Breast epithelium (tissue), 4 donors: ENCODE data around the gene DTX3L. TPM values are rescaled to one million over a fixed set of nuclear protein-coding genes. Genes with fewer than 3 reads are reported as not detected.

Experiments used
- DNase-seq, 2 donors: peaks; one replicate each; pipeline ENCODE4 v3.0.0-alpha.2; 2019; ENCODE audit warnings: low spot score in 2 of 2
- H3K27ac ChIP-seq, 2 donors: fragments of 200-600 bp; sonication (generic) in 1 of 2; one replicate each; pipeline ENCODE4 v1.5.1; 2016 to 2019; ENCODE audit warnings: mild to moderate bottlenecking in 1 of 2
- H3K27me3 ChIP-seq, 2 donors: fragments of 200-600 bp; sonication (generic) in 1 of 2; one replicate each; pipeline versions ENCODE4 v1.5.1 to v1.6.0; 2017 to 2019; ENCODE audit warnings: control low read depth in 1 of 2, mild to moderate bottlenecking in 1 of 2
- H3K36me3 ChIP-seq: fragments of 200-600 bp; one replicate; pipeline ENCODE4 v1.5.1; 2019
- H3K4me1 ChIP-seq, 2 donors: fragments of 200-600 bp; sonication (generic); one replicate each; pipeline ENCODE4 v1.5.1; 2016 to 2019; ENCODE audit warnings: control low read depth in 1 of 2
- H3K4me3 ChIP-seq, 3 donors: fragments of 200-600 bp; sonication (generic); 1 replicate in 2 of 3; 2 replicates in 1 of 3; pipeline ENCODE4 v1.5.1; 2016 to 2019; ENCODE audit warnings: mild to moderate bottlenecking in 3 of 3, moderate library complexity in 2 of 3
- H3K9me3 ChIP-seq, 2 donors: fragments of 200-600 bp; sonication (generic) in 1 of 2; one replicate each; pipeline ENCODE4 v1.5.1; 2016 to 2019; ENCODE audit warnings: control low read depth in 1 of 2
- POLR2A ChIP-seq: fragments of 450-650 bp; IDR thresholded peaks from one replicate; pipeline ENCODE4 v1.6.1; 2016; ENCODE audit warnings: antibody characterized with exemption, mild to moderate bottlenecking, moderate library complexity
- POLR2AphosphoS5 ChIP-seq, 3 donors: sonication (generic); formaldehyde crosslinking; IDR thresholded peaks; one replicate each; pipeline ENCODE4 v1.6.1; 2017; ENCODE audit warnings: antibody characterized with exemption in 3 of 3
- intact Hi-C: fragments of 100-400 bp; cut with DNase I; formaldehyde crosslinking; loops from one replicate; pipeline ENCODE4 v1.15.1; 2023; ENCODE audit warnings: low total_unique reads
- total RNA-seq, 3 donors: library from RNA; depleted of rRNA; stranded (reverse); fragments of >200 nt; gene quantifications; one replicate each; pipeline ENCODE4 v1.1.0, GENCODE V29; 2016
- TF ChIP-seq, protein P1 (sequence below), 3 donors: fragments of 450-650 bp; IDR thresholded peaks; one replicate each; pipeline ENCODE4 v1.5.1; 2016 to 2017; ENCODE audit warnings: antibody characterized with exemption in 3 of 3, mild to moderate bottlenecking in 3 of 3, moderate library complexity in 3 of 3

The DTX3L gene
- total RNA-seq, 3 donors from 2014 or later: 19.0 to 30.1 (median 29.2) TPM

DNA sequence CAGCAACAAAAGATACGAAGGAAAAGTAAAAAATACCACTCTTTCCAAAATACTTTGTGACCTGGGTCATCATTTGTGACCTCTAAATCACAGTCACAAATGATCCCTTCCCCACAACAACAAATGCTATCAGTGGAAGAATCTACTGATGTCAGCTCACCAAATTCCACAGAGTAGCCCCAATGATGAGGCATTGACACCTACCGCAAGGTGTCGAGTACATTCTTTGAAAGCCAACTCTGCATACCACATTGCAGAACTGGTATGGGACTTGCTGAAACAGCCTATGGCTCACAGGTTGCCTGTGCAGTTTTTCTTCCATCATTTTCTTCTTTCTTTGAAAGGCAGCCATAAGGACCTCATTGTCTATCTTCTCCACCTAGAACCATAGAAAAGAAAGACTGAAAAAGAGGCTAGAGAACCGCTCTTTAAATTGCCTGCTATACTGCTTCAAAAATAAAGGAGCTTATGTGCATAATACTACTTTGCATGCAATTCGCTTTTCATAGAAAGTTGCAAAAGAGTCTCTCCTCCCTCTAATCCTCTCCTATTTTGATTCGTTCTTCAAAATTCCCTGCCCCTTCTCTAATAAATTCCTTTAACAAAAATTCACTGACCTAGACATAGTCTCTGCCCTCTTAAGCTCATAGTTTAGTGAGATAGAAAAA is 28.0 kb upstream of the DTX3L start:
- intact Hi-C loops: loop anchor here (10.0 kb wide), 1 partner anchor 871 kb away; the partner anchor contains the start of gene HCLS1
- H3K9me3 ChIP-seq: no peaks in the 10 kb centered on the region
- peaks cover 0 to 4% of the 10 kb centered on the region in 2 donors for H3K4me1 ChIP-seq
- TF ChIP-seq, protein P1, sequence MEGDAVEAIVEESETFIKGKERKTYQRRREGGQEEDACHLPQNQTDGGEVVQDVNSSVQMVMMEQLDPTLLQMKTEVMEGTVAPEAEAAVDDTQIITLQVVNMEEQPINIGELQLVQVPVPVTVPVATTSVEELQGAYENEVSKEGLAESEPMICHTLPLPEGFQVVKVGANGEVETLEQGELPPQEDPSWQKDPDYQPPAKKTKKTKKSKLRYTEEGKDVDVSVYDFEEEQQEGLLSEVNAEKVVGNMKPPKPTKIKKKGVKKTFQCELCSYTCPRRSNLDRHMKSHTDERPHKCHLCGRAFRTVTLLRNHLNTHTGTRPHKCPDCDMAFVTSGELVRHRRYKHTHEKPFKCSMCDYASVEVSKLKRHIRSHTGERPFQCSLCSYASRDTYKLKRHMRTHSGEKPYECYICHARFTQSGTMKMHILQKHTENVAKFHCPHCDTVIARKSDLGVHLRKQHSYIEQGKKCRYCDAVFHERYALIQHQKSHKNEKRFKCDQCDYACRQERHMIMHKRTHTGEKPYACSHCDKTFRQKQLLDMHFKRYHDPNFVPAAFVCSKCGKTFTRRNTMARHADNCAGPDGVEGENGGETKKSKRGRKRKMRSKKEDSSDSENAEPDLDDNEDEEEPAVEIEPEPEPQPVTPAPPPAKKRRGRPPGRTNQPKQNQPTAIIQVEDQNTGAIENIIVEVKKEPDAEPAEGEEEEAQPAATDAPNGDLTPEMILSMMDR (IDR thresholded peaks at IDR 0.05): no peak
- TF ChIP-seq POLR2AphosphoS5 (IDR thresholded peaks at IDR 0.05) (no peak), POLR2A (no peak)
- no peak for DNase-seq
- no peaks in the 10 kb centered on the region for H3K27me3 ChIP-seq
- H3K36me3 ChIP-seq: peaks cover 3% of the 10 kb centered on the region
- no peak overlapping the region for H3K4me3 ChIP-seq
- no peak overlapping the region for H3K27ac ChIP-seq

DNA sequence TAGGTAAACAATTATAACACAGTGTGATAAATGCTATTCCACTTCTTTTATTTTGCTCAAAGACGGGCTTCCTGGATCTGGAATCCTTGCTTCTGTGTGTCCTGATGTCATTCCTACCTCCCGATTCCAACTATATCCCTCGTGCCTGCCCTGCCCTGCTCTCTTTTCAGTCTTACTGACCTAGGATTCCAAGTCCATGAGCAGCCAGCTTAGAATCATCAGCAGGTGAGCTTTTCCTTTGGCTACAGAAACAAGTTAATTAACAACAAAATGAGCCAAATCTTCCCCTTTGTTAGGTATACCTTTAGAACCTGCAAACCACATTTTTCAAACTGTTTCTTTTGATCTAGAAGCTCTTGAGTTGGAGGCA is 27.5 kb upstream of the DTX3L start:
- H3K9me3 ChIP-seq: no peaks in the 10 kb centered on the region

DNA sequence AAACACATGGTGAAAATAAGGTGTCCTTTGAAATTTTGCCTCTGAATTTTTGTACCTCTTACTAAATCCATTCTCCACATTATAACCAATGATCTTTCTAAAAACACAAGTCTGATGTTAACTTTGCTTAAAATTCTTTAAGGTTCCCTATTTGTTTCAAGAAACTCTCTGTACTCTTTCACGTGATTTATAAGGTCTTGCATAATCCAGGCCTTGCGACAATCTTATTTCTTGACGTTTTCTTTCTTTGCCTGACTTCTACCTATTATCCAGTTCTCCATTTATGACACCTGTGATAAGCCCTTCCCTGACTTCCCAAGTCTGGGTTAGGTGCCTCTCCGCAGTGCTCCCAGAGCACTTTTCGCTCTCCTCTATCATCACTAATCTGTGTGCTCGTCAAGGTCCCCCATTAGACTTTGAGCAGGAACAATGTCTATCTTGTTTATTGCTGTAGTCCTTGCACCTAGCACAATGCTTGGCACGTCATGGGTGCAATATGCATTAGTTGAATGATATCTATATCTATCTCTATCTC is 25.1 kb upstream of the DTX3L start:
- Histone ChIP-seq H3K36me3 (no peaks in the 10 kb centered on the region), H3K27ac (no peak overlapping the region), H3K27me3 (no peaks in the 10 kb centered on the region), H3K9me3 (no peaks in the 10 kb centered on the region), H3K4me1 (no peaks in the 10 kb centered on the region), H3K4me3 (no peak overlapping the region)
- no peak for TF ChIP-seq POLR2A
- TF ChIP-seq POLR2AphosphoS5 (IDR thresholded peaks at IDR 0.05): no peak
- TF ChIP-seq, protein P1 (IDR thresholded peaks at IDR 0.05): no peak
- intact Hi-C loops: loop anchor here (10.0 kb wide), 1 partner anchor 874 kb away; the partner anchor contains the start of gene HCLS1
- DNase-seq: no peak

More for the DNA sequence above, 27.5 kb upstream of the DTX3L start:
- Histone ChIP-seq H3K27me3 (no peaks in the 10 kb centered on the region), H3K27ac (no peak overlapping the region), H3K36me3 (peaks cover 3% of the 10 kb centered on the region), H3K4me3 (no peak overlapping the region), H3K4me1 (peaks cover 0 to 4% of the 10 kb centered on the region in 2 donors)
- DNase-seq: no peak
- intact Hi-C loops: loop anchor here (10.0 kb wide), 1 partner anchor 872 kb away; the partner anchor contains the start of gene HCLS1
- TF ChIP-seq POLR2A (no peak), POLR2AphosphoS5 (IDR thresholded peaks at IDR 0.05) (no peak)
- TF ChIP-seq, protein P1 (IDR thresholded peaks at IDR 0.05): no peak

DNA sequence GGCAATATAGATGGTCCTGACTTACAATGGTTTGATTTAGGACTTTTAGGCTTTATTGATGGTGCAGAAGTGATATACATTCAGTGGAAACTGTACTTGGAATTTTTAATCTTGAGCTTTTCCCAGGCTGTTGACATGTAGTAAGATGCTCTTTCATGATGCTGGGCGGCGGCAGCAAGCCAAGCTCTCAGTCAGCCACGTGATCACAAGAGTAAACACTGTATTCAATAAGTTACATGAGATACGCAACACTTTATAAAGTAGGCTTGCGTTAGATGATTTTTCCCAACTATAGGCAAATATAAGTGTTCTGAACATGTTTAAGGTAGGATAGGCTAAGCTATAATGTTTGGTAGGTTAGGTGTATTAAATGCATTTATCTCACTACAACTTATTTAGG is 18.0 kb upstream of the DTX3L start:
- no peak for DNase-seq
- Histone ChIP-seq H3K36me3 (no peaks in the 10 kb centered on the region), H3K27me3 (no peaks in the 10 kb centered on the region), H3K9me3 (no peaks in the 10 kb centered on the region), H3K4me1 (no peaks in the 10 kb centered on the region), H3K27ac (no peak overlapping the region), H3K4me3 (no peak overlapping the region)
- intact Hi-C loops: no loop called here
- TF ChIP-seq, protein P1 (IDR thresholded peaks at IDR 0.05): no peak
- no peak for TF ChIP-seq POLR2A
- no peak for TF ChIP-seq POLR2AphosphoS5 (IDR thresholded peaks at IDR 0.05)

DNA sequence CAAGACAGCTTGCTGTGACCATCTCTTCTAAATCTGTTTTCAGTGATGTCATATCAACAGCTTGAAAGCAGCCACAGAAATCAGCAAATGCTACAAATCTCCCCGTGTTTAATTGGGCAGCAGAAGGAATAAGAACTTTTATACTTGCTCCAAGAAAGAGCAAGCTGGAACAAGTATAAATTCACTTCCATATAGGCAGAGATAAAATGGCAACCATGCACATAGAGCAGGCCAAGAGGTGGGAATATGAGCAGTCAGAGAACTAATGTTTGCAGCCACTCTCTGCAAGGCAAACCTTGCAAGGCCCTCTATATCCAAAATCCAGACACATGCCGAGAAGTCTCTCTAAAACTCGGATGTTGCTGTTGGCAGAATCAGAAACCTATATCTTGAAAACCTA is 16.1 kb upstream of the DTX3L start:
- H3K27me3 ChIP-seq: no peaks in the 10 kb centered on the region
- DNase-seq: no peak
- H3K4me1 ChIP-seq: no peaks in the 10 kb centered on the region
- intact Hi-C loops: no loop called here
- TF ChIP-seq, protein P1 (IDR thresholded peaks at IDR 0.05): no peak
- TF ChIP-seq POLR2AphosphoS5 (IDR thresholded peaks at IDR 0.05) (no peak), POLR2A (no peak)
- no peak overlapping the region for H3K4me3 ChIP-seq
- no peaks in the 10 kb centered on the region for H3K9me3 ChIP-seq
- H3K36me3 ChIP-seq: no peaks in the 10 kb centered on the region
- no peak overlapping the region for H3K27ac ChIP-seq
